K562 (cell line): Measurements from ENCODE around the gene TNRC6B. TPM values are rescaled to one million over a fixed set of nuclear protein-coding genes. Genes with fewer than 3 reads are reported as not detected.

Experiments
- ATAC-seq: fragments of 200-7000 bp; cut with Tn5 transposase; 3 replicates; pipeline ENCODE4 v1.9.1; 2020; ENCODE audit warnings: moderate library complexity
- BruUV-seq: library from RNA; stranded (reverse); fragments of 400-500 nt; replicated peaks from 2 replicates; lab custom pipeline; 2021; lab: Mats Ljungman, UMichigan
- CTCF ChIA-PET: fragments of 300-600 bp; formaldehyde crosslinking; extraction: SDS; loops from one replicate; lab custom pipeline; 2021; ENCODE audit warnings: low intra/inter-chr PET ratio; lab: Yijun Ruan, JAX
- POLR2A ChIA-PET: fragments of 300-600, 350-650 bp; sonication (Branson Sonifier 250); formaldehyde crosslinking; extraction: SDS; loops from one replicate; lab custom pipeline; 2021; ENCODE audit warnings: antibody characterized with exemption, inconsistent platforms; lab: Yijun Ruan, JAX
- DNase-seq, 4 experiments: peaks; one replicate each; pipeline versions ENCODE4 v3.0.0 to v3.0.0-alpha.2; 2011 to 2018; ENCODE audit warnings: low spot score in 3 of 4, mixed read lengths in 3 of 4; ENCODE audit errors: extremely low read depth in 1 of 4
- FAIRE-seq: peaks from 2 replicates; lab custom pipeline; 2011; peaks lifted over from hg19 to GRCh38; lab: Jason Lieb, UNC
- H2AFZ ChIP-seq: 2 replicates; pipeline ENCODE4 v1.6.0; 2011; ENCODE audit warnings: low read depth, low read length, control low read depth, inconsistent platforms
- H3K27ac ChIP-seq: fragments of 200-600 bp; 3 replicates; pipeline ENCODE4 v1.8.0; 2011; ENCODE audit warnings: low read depth, mild to moderate bottlenecking, control low read depth, inconsistent platforms, low read length, moderate library complexity, mixed read lengths; ENCODE audit errors: extremely low read depth
- H3K27me3 ChIP-seq, 2 experiments: fragments of 300-600 bp in 1 of 2; 2 replicates in 1 of 2; 3 replicates in 1 of 2; pipeline versions ENCODE4 v1.6.0 to v1.8.0; 2011; ENCODE audit warnings: inconsistent platforms in 2 of 2, low read length in 2 of 2, mild to moderate bottlenecking in 1 of 2, mixed read lengths in 1 of 2, moderate library complexity in 1 of 2; ENCODE audit not compliant: control insufficient read depth in 2 of 2, insufficient read depth in 2 of 2
- H3K36me3 ChIP-seq: fragments of 300-600 bp; 3 replicates; pipeline ENCODE4 v1.8.0; 2011; ENCODE audit warnings: mild to moderate bottlenecking, low read length, inconsistent platforms; ENCODE audit not compliant: control insufficient read depth, insufficient read depth
- H3K4me1 ChIP-seq, 2 experiments: fragments of 200-600 bp in 1 of 2; replicated peaks in 1 of 2; 2 replicates in 1 of 2; 3 replicates in 1 of 2; pipeline versions ENCODE4 v1.5.1 to v1.8.0; 2011; ENCODE audit warnings: inconsistent platforms in 2 of 2, low read length in 2 of 2, mild to moderate bottlenecking in 1 of 2, mixed read lengths in 1 of 2, moderate library complexity in 1 of 2; ENCODE audit not compliant: control insufficient read depth in 2 of 2, insufficient read depth in 2 of 2
- H3K4me2 ChIP-seq: 2 replicates; pipeline ENCODE4 v1.6.1; 2011; ENCODE audit warnings: low read length, control low read depth, inconsistent platforms, mixed read lengths; ENCODE audit not compliant: insufficient read depth
- H3K4me3 ChIP-seq: fragments of 200-600 bp; sonication (generic), shearing (Covaris generic); 2 replicates; pipeline ENCODE4 v1.5.1; 2016; ENCODE audit warnings: control low read depth, inconsistent platforms
- H3K79me2 ChIP-seq: fragments of 200-600 bp; 3 replicates; pipeline ENCODE4 v1.8.0; 2011; ENCODE audit warnings: low read length, inconsistent platforms; ENCODE audit not compliant: control insufficient read depth, insufficient read depth
- H3K9ac ChIP-seq, 2 experiments: 2 replicates each; pipeline versions ENCODE4 v1.6.0 to v1.6.1; 2011; ENCODE audit warnings: low read depth in 2 of 2, low read length in 2 of 2, control low read depth in 1 of 2, inconsistent platforms in 1 of 2, mild to moderate bottlenecking in 1 of 2, mixed read lengths in 1 of 2; ENCODE audit not compliant: insufficient read depth in 1 of 2
- H3K9me1 ChIP-seq: one replicate; pipeline ENCODE4 v1.6.0; 2011; ENCODE audit warnings: inconsistent platforms, mild to moderate bottlenecking, low read length, moderate library complexity; ENCODE audit not compliant: control insufficient read depth, insufficient read depth
- H3K9me3 ChIP-seq: replicated peaks from 2 replicates; pipeline ENCODE4 v1.5.1; 2011; ENCODE audit warnings: low read depth, low read length, inconsistent platforms; ENCODE audit not compliant: control insufficient read depth, insufficient read depth
- H4K20me1 ChIP-seq: replicated peaks from 2 replicates; pipeline ENCODE4 v1.6.1; 2011; ENCODE audit warnings: low read length, inconsistent platforms, mixed read lengths; ENCODE audit not compliant: control insufficient read depth, insufficient read depth
- CBFB ChIP-seq: sonication (generic); formaldehyde crosslinking; IDR thresholded peaks from 2 replicates; pipeline ENCODE4 v1.4.0; 2020; ENCODE audit warnings: mild to moderate bottlenecking, missing genetic modification reagents
- DIDO1 ChIP-seq: fragments of 450-650 bp; IDR thresholded peaks from 2 replicates; pipeline ENCODE4 v1.6.1; 2016; ENCODE audit warnings: low read depth, missing biosample characterization, missing genetic modification characterization
- PCBP1 ChIP-seq: fragments of 200-400 bp; formaldehyde crosslinking; IDR thresholded peaks from 2 replicates; pipeline ENCODE4 v1.6.1; 2018; ENCODE audit warnings: mild to moderate bottlenecking, low read depth, low read length; ENCODE audit not compliant: poor library complexity, severe bottlenecking
- WGBS: fragments of 100-300 bp; shearing (Covaris generic); methylation state at CpG from one replicate; pipeline ENCODE4 v1.1.6; 2016; ENCODE audit warnings: low coverage, mixed read lengths; ENCODE audit not compliant: insufficient coverage; ENCODE audit errors: missing lambda C conversion rate; 5-methylcytosine and 5-hydroxymethylcytosine counted together
- in situ Hi-C: fragments of 300-500 bp; cut with MboI; formaldehyde crosslinking; loops from 4 replicates; pipeline ENCODE4 v1.15.0; 2018; ENCODE audit warnings: inconsistent platforms, mixed read lengths
- intact Hi-C: fragments of 100-400 bp; cut with micrococcal nuclease; formaldehyde crosslinking; loops from 2 replicates; pipeline ENCODE4 v1.14.2; 2022
- polyA plus RNA-seq, 8 experiments: library from polyadenylated mRNA; depleted of rRNA in 4 of 8; stranded (reverse) in 5 of 8; unstranded in 3 of 8; fragments of >200 nt; fragmentation: Nextera tagmentation in 2 of 8; fragmentation: Illumina TruSeq in 1 of 8; extraction: Ambion mirVana in 2 of 8; extraction: Trizol in 1 of 8; gene quantifications; 2 replicates each; pipeline versions ENCODE4 v1.2.1 to v1.2.3, GENCODE V29; 2011 to 2014; ENCODE audit warnings: inconsistent platforms in 1 of 8, missing spikeins in 1 of 8
- total RNA-seq, 7 experiments: library from RNA; depleted of rRNA in 6 of 7; stranded (reverse); fragments of >200 nt in 6 of 7; fragmentation: Illumina TruSeq in 2 of 7; extraction: Trizol in 2 of 7; gene quantifications; 2 replicates each; pipeline versions ENCODE4 v1.2.1 to v1.2.3, GENCODE V29; 2011 to 2021; ENCODE audit warnings: low replicate concordance in 1 of 7
- TF ChIP-seq, protein P1 (sequence below): IDR thresholded peaks from 3 replicates; pipeline ENCODE4 v1.6.1; 2011; ENCODE audit warnings: borderline replicate concordance, mild to moderate bottlenecking, moderate library complexity; ENCODE audit not compliant: insufficient read length; ENCODE audit errors: extremely low read depth

Gene TNRC6B
- total and polyA plus RNA-seq, 9 of the 15 experiments (the other 6 are each of a cell fraction or from before 2014, with no cell fraction given): 0.96 to 18.8 (median 10.8) TPM

DNA sequence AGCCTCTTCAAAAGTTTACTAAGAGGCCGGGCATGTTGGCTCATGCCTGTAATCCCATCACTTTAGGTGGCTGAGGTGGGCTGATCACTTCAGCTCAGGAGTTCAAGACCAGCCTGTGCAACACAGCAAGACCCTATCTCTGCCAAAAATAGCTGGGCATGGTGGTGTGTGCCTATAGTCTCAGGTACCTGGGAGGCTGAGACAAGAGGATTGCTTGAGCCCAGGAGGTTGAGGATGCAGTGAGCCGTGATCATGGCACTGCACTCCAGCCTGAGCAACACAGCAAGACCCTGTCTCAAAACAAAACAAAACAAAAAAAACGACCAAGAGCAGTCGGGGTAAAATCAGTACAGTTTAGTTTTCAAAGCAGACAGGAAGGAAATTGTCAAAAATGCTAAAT, 163.9 kb downstream of the TNRC6B start:
- no peaks in the 10 kb centered on the region for H3K27me3 ChIP-seq
- H3K27ac ChIP-seq: no peak overlapping the region
- no TSS peak for BruUV-seq
- no peak for ATAC-seq
- H2AFZ ChIP-seq: no peak overlapping the region
- no peak overlapping the region for H3K9ac ChIP-seq
- peaks cover 4 to 5% of the 10 kb centered on the region in 2 experiments; a peak in 4 of 5 replicates for H3K4me1 ChIP-seq
- ChIA-PET CTCF (no interaction called here), POLR2A (no interaction called here)
- H3K79me2 ChIP-seq: peaks cover 3% of the 10 kb centered on the region
- no peak overlapping the region for H3K4me2 ChIP-seq
- no peak for FAIRE-seq
- H3K9me1 ChIP-seq: no peaks in the 10 kb centered on the region
- no peaks in the 10 kb centered on the region for H4K20me1 ChIP-seq
- intact Hi-C loops: loop anchor here (10.0 kb wide), 1 partner anchor 797 kb away; no protein-coding TSS in a partner anchor
- no peaks in the 10 kb centered on the region for H3K9me3 ChIP-seq
- H3K4me3 ChIP-seq: no peak overlapping the region
- no peak for DNase-seq
- WGBS: 32% methylated on average over 3 of the region's 4 CpGs
- TF ChIP-seq DIDO1: no peak
- TF ChIP-seq, protein P1, sequence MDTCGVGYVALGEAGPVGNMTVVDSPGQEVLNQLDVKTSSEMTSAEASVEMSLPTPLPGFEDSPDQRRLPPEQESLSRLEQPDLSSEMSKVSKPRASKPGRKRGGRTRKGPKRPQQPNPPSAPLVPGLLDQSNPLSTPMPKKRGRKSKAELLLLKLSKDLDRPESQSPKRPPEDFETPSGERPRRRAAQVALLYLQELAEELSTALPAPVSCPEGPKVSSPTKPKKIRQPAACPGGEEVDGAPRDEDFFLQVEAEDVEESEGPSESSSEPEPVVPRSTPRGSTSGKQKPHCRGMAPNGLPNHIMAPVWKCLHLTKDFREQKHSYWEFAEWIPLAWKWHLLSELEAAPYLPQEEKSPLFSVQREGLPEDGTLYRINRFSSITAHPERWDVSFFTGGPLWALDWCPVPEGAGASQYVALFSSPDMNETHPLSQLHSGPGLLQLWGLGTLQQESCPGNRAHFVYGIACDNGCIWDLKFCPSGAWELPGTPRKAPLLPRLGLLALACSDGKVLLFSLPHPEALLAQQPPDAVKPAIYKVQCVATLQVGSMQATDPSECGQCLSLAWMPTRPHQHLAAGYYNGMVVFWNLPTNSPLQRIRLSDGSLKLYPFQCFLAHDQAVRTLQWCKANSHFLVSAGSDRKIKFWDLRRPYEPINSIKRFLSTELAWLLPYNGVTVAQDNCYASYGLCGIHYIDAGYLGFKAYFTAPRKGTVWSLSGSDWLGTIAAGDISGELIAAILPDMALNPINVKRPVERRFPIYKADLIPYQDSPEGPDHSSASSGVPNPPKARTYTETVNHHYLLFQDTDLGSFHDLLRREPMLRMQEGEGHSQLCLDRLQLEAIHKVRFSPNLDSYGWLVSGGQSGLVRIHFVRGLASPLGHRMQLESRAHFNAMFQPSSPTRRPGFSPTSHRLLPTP: no peak
- TF ChIP-seq CBFB (CRISPR knock-in tag): no peak
- TF ChIP-seq PCBP1: no peak
- no peaks in the 10 kb centered on the region for H3K36me3 ChIP-seq
- in situ Hi-C loops: no loop called here
